ENCODE data around the gene TXLNB.
"Not testable (repeated sequence)": the region's sequence is repeated elsewhere in the genome, so short reads cannot be mapped to it uniquely, and the experiment has no call there.

Gene TXLNB

GRCh38 chr6:139265512-139266190 lies 26.1 kb downstream of the TXLNB start:
- DNase-seq: no peak

GRCh38 chr6:139262519-139263300 lies 29.1 kb downstream of the TXLNB start:
- DNase-seq: peak; percentile 67

- no peak for DNase-seq
These were observed 33.9 kb downstream of the TXLNB start for GRCh38 chr6:139257821-139258398.

DNA sequence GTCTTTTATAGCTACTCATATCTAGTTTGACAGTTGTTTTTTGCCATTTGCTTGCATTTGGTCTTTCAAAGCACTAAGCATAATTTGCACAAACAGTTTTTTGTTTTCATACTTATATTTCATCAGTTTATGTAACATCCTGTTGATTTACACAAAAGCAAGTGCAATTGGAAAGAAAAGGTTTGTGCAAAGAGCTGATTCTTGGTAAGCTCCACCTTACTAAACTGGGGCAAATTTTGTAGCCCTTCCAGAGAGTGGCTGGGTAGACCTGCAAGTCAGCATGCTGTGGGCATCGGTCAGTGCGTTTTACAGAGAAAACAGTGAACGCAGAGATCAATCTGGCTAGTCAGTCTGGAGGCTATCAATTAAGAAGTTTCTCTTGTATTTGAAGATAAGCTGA lies 34.5 kb downstream of the TXLNB start:
- no peak for DNase-seq

DNA sequence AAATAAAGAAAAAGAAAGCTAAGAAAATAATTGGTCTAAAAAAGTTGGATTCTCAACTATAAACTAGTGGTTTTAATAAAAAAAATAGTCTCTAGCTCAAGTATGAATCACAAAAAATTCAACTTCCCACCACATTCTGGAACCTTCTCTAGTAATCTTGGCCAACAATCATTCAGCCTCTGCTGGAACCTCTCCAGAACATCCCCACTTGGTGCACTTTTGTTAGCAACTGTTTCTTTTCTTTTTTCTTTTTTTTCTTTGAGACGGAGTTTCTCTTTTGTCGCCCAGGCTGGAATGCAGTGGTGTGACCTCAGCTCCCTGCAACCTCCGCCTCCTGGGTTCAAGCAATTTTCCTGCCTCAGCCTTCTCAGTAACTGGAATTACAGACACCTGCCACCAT lies 35.7 kb downstream of the TXLNB start:
- no peak for DNase-seq

- no peak for DNase-seq
These were observed 37.6 kb downstream of the TXLNB start for GRCh38 chr6:139254196-139254595.

- DNase-seq: no peak
These were observed 38.1 kb downstream of the TXLNB start for GRCh38 chr6:139253656-139254055.

- DNase-seq: no peak
These were observed 40.0 kb downstream of the TXLNB start for GRCh38 chr6:139251691-139252390.

- peak; percentile 15 for DNase-seq
These were observed 40.6 kb downstream of the TXLNB start for GRCh38 chr6:139251045-139251690.

DNA sequence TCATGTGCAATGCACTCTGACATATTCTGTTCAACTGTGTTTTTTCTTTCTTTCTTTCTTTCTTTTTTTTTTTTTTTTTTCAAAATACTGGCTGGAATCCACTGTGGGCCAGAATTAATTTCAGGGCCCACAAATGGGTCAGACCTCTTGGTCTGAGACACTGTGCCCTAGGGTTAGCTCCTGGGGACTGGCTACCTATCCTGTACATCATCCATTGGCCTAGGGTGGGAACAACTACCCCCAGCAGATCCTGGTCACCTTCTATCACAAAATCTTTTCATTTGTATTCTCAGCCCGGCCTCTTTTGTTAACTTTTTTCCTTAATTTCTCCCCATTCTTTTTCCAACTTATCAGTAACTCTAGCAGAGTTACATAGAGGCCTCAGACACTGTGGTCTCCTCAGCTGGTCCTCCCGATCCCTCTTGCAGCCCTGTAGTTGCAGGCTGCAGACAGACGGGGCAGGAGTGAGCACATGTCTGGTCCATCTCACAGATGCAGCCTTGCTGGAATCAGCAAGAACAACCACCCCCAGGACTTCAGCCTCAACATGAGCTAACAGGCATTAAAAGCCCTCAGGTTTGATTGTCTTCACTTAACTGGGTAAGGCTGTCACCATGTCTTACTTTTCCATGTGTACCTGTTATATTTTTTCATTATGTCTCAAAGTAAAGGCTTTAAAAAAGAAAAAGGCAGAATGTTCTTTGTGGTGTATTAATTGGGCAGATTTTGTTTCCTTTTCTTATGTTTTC lies 41.3 kb downstream of the TXLNB start:
- peak; percentile 76 for DNase-seq

- DNase-seq: peak; percentile 45
These were observed 42.4 kb downstream of the TXLNB start for GRCh38 chr6:139249395-139249794.

DNA sequence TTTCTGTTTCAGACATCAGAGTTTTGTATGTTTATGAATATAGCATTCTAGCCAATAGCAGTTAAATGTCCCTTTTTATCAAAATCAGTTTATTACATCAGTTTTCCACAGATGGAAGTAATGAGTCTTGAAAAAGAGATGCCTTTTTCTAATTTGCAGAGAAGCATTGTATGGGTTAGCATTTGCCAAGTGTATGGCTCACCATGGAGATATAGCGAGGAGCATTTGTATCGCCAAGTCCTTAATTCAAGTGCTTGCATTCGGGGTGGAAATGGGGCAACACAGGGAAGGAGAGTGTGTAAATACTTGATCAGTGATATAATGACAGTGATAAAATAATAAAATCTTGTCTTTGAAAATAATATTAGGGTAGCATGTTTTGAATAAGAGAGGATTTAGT lies 42.9 kb downstream of the TXLNB start:
- no peak for DNase-seq

DNA sequence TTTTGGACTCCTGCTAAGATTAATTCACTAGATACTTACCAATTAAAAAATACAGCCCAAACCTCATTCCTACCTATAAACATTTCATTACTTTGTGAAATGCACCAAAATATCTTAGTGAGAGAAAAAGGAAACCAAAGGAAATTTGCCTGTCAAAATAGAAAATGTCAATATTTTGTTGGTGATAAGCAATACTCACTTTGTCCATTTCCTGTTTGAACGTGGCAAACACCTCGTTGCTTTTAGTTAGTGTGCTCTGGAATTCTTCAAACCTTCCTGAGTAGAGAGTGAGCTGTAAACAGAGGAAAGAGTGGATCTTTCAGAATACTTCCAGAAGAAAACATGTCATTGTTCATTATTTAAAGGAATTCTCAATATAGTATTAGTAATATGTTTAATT lies 44.2 kb downstream of the TXLNB start:
- DNase-seq: no peak

- no peak for DNase-seq
These were observed 48.3 kb downstream of the TXLNB start for GRCh38 chr6:139243536-139243935.

DNA sequence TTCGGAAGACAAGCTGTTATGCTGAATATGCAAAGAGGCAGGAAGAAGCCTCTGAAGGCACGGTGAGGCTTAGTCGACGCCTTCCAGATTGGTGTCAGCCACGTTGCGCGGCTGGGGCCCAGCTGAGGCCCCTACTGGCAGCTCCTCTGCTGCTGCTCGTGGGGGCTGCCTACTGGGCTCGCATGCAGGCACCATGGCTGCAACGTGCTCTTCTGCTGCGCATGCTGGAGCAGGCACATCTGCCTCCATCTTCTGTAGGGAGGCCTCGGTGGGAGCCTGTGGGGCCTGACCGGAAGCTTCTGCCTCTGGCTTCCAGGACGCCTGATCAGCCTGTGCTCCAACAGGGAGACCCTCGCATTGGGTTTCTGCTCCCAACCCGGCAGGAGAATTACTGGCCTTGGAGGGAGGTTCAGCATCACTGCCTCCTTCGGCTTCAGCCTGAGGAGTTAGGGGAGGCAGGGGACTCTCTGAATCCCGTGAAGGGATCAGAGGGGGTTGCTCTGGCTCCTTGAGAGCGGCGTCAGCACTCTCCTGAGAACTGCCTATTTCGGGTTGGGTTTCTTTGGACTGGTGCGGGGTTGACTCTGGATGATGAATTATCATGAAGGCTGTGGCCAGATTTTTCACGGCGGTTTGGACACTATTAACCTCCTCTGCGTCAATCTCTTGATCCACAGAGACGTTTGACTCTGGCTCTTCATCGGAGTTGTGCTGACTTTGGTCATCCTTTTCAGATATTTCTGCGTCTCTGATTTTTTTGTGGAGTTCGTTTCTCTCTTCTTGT lies 49.1 kb downstream of the TXLNB start:
- no peak for DNase-seq

DNA sequence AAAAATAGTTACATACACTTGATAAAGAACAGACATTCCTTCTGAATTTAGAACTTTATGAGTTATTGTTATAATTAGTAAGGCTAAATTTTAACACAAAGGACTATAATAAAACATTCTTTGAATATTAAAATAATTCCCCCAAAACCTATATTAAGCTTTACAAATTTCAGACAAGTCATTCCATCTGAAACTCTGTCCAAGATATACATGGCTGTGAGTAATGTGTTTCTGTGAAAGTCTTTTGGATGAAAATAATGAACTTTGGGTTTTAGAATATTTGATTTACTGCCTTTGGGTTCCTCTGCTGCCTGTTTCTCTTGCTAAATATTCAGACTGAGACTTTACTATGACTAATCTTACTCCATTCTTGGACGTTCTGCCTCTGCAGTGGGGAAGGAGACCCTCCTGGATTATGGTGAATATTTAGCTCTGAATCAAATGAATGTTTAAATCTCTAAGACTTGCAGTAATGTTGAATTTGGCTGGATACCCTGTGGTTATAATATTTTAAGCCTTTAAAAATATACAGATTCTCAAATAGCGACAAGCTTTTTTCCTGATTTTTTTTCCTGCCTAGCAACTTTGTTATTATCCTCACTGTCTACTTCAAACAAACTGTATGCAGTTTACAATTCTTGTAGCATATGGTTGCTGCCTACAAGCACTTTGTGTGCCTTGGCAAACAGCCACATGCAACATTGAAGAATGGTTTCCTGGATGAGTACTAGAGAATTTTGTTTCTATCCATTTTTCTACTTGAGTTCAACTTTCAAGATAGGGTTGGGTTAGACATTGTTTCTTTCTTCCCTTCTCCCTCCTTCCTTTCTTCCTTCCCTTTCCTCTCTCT lies 51.4 kb downstream of the TXLNB start:
- no peak for DNase-seq

DNA sequence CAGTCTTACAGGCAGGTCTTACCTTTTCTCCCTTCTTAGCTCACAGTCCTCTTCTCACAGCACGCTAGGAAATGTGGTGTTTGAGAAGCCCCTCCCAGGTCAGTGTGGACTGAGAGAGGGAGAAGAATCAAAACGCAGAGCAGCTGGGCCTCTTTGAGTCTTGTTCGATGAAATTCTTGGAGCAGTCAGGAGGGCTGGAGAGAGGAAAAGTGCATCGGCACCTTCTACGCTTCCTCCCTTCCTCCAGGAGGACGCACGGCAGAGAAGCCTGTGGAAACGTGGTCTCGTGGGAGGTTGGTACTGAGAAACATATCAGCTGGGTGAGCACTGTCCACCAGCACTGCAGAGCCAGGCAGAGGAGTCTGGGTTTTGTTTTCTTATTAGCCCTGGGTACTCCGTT lies 52.7 kb downstream of the TXLNB start:
- DNase-seq: no peak

DNA sequence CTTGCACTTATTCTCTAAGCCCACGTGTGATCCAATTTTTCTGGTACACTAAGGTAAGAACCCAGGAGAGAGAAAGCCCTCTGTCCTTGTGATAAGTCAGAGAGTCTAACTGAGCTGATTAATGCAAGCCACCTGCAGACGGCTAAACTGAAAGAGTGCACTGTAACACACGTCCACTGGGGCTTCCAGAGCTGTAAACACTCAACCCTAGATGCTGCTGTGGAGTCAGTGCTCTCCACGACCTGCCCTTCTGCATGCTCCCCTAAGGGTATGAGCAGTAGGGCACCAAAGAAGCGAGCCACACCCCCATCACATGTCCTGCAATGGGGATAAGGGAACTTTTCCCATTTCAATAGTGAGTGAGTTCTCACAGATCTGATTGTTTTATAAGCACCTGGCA lies 55.7 kb downstream of the TXLNB start:
- no peak for DNase-seq

DNA sequence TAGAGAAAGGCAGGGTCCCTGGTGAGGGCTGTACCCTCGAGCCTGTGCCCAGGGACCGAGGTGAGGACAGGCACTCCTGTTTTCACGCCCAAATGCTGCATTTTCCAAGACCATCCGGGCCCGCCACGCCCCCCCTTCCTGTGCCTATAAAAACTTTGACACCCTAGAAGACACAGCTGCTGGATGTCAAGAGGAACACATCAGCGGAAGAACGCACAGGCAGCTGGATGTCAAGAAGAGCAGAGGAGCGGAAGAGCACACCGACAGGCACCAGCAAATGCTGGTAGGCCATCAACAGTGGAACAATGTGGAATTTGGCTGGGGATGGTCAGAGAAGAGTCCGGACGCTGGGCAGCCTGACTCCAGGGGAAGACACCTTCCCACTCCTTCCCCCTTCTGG lies 56.1 kb downstream of the TXLNB start:
- no peak for DNase-seq

DNA sequence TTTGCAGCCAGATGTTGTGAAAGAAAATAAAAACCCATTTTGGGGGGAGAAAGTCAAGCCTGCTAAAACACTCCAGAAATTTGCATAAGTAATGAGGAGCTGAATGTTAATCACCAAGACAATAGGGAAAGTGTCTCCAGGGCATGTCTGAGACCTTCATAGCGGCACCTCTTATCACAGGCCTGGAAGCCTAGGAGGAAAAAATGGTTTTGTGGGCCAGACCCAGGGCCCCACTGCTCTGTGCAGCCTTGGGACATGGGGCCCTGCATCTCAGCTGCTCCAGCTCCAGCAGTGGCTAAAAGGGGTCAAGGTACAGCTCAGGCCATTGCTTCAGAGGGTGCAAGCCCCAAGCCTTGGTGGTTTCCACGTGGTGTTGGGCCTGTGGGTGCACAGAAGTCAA lies 57.6 kb downstream of the TXLNB start:
- DNase-seq: not testable (repeated sequence)

DNA sequence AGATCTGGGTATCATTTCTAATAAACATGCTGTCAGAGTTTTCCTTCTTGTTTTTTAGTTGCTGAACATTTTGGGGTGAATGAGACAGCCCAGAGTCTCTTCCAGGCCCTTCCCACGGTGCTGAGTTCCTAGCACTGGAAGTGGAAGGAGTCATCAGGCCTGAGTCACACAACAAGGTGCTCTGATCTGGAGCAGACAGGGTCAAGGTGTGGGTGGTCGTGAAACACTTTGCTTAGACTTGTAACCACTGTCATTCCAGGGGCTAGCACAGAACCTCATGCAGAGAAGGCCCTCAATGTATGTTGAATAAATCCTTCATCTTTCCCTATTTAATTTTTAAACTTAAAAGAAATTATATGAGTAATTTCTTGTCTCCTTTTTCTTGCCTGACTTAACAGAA lies 60.6 kb downstream of the TXLNB start:
- DNase-seq: no peak
